ENCODE data around the gene RNF34. TPM values are rescaled to one million over a fixed set of nuclear protein-coding genes. Genes with fewer than 3 reads are reported as not detected.

Gene RNF34
- total and polyA plus RNA-seq, 2 of the 8 experiments (the other 6 are each of a cell fraction or from before 2014, with no cell fraction given), result 37.9 to 57.6 TPM

DNA sequence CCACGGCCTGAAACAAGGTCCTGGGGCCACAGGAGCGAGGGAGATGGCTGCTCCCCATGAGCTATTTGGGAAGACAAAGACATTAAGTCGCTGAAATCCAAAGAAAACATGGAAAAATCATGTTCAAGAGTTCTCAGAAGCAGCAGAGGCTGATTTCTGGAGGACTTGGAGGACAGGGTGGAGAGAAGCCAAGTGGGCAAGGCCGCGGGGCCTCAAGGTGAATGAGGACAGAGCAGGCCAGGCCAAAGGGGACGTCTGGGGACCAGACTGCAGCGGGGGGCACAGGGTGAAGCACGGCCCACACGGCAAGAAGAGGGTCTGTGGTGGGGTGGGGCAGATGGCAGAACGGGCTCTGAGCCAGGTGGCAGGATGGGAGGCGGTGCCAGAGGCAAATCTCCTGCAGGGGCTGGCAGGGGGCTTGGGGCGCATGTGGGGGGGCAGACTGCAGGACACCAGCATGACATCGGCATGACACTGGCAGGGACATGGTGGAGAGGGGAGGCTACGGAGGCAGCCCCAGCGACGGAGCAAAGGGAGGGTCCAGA, 48.9 kb downstream of the RNF34 start (continued):
- no peak for TF ChIP-seq RXRA (IDR thresholded peaks at IDR 0.05; ENCODE audit: insufficient read depth, low read depth, low read length)
- no peak for TF ChIP-seq SRF (IDR thresholded peaks at IDR 0.05; ENCODE audit: low read depth, low read length)
